ENCODE measurements around the gene C10orf105. TPM values are rescaled to one million over a fixed set of nuclear protein-coding genes. Genes with fewer than 3 reads are reported as not detected.
A peak's percentile ranks its signal among the peaks of the same experiment; 100 is the strongest.

C10orf105 gene
- total RNA-seq, 2 experiments from 2014 or later = 0.73 to 1.1 TPM

DNA sequence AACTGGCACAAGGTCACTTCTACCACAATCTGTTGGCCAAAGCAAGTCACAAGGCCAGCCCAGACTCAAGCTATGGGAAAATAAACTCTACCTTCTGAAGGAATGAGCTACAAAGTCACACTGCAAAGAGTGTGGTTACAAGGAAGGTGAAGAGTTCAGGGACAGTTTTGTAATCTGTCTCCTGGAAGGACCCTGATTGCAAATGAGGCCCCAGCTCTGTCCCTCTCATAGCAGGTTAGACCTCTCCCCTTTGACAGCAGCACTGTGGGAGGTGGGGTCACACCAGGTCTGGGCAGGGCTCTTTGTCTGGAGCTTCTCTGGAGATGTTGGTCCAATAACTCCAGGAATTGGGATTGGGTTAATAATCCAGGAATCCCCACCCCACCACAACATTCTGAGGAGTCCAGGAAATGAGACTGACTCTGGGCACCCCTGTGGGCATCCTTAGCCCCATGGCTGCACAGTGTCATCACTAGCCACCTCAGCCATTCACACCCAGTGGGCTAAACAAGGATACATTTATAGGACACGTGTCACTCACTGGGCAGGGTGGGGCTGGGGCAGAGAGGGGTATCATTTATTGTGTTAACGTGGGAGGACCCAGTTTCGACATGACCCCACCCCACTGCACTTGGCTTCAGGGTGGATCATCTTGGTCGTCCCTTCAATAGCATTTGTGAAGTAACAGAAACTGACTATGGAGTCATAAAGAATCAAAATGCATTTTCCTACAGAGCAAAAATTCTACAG lies 23.7 kb upstream of the C10orf105 start:
- ChIA-PET POLR2A (interaction anchor here (0.6 to 4.8 kb wide), 4 partner anchors 15 to 34 kb away, joined by 3 to 34 read pairs (median 8); partner anchors contain the start of gene VSIR), CTCF (interaction anchor here (0.9 to 4.8 kb wide), 8 partner anchors 9 to 33 kb away, joined by 3 to 34 read pairs (median 5); partner anchors contain the start of gene VSIR)
- peaks cover 100% of the 10 kb centered on the region for H3K4me1 Mint-ChIP-seq (ENCODE audit: low read depth)
- peak overlapping the region; percentile 88 for H3K27ac Mint-ChIP-seq
- H3K9me3 Mint-ChIP-seq (ENCODE audit: insufficient read depth) = no peaks in the 10 kb centered on the region
- no peaks in the 10 kb centered on the region for H3K27me3 Mint-ChIP-seq (ENCODE audit: low read depth)
- DNase-seq = no peak
- H3K4me3 Mint-ChIP-seq = peak overlapping the region; percentile 49
- no peak for ATAC-seq
- peaks cover 45% of the 10 kb centered on the region for H3K36me3 Mint-ChIP-seq (ENCODE audit: low read depth)

DNA sequence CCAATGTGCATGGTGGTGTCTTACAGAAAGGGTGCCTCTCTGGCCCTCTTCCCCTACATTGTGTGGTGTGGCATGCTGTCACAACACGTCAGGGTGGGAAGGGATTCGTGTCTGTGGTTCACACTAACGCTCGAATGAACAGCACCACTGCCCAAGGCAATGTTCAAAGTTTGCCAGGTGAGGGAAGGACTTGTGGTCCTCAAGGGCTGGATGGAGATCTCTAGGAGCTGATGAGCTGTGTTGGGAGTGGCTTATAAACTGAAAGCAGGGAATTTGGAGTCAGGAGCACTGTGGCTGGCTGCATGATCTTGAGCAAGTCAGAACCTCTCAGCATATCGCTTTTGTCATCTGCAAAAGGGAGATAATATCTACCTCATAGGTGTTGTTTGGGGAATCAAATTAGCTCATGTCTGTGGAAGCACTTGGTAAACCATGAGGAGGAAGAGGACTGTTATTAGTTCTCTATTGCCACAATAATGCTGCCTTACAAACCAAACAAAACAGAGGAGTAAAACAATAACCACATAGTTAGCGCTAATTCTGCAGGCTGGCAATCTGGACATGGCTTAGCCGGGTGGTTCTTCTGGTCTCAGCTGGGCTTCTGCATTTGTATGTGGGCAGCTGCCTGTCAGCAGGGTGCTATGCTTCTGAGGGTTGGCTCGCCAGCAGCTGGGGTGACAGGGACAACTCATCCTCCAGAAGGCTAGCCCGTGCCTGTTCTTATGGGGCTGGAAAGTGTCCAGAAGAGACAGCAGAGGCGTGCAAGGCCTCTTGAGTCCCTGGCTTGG lies 22.9 kb upstream of the C10orf105 start:
- DNase-seq (no peak), ATAC-seq (peak; percentile 32)
- peaks cover 42% of the 10 kb centered on the region for H3K36me3 Mint-ChIP-seq (ENCODE audit: low read depth)
- peak overlapping the region; percentile 88 for H3K27ac Mint-ChIP-seq
- CTCF ChIA-PET = interaction anchor here (0.7 to 4.8 kb wide), 9 partner anchors 10 to 34 kb away, joined by 3 to 34 read pairs (median 5); partner anchors contain the start of gene VSIR
- peaks cover 100% of the 10 kb centered on the region for H3K4me1 Mint-ChIP-seq (ENCODE audit: low read depth)
- H3K4me3 Mint-ChIP-seq = peak overlapping the region; percentile 49
- no peaks in the 10 kb centered on the region for H3K27me3 Mint-ChIP-seq (ENCODE audit: low read depth)
- no peaks in the 10 kb centered on the region for H3K9me3 Mint-ChIP-seq (ENCODE audit: insufficient read depth)
- POLR2A ChIA-PET = interaction anchor here (0.6 to 4.8 kb wide), 5 partner anchors 9 to 34 kb away, joined by 3 to 34 read pairs (median 4); partner anchors contain the start of gene VSIR

DNA sequence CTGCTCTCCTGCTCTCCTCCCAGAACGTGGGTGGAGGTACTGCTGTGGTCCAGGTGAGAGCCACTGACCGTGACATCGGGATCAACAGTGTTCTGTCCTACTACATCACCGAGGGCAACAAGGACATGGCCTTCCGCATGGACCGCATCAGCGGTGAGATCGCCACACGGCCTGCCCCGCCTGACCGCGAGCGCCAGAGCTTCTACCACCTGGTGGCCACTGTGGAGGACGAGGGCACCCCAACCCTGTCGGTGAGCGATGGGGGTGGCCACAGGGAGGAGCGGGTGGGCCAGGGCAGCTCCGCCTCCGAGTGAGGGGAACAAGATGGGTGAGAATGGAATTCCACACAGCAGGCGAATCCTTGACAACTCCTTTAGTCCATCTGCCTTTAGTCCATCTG lies 22.1 kb upstream of the C10orf105 start:
- Mint-ChIP-seq H3K27ac (peak overlapping the region; percentile 88), H3K36me3 (ENCODE audit: low read depth) (peaks cover 34% of the 10 kb centered on the region), H3K9me3 (ENCODE audit: insufficient read depth) (no peaks in the 10 kb centered on the region), H3K4me3 (peak overlapping the region; percentile 49), H3K27me3 (ENCODE audit: low read depth) (no peaks in the 10 kb centered on the region), H3K4me1 (ENCODE audit: low read depth) (peaks cover 100% of the 10 kb centered on the region)
- CTCF ChIA-PET = interaction anchor here (0.7 to 4.8 kb wide), 8 partner anchors 10 to 33 kb away, joined by 3 to 34 read pairs (median 4); partner anchors contain the start of gene VSIR
- DNase-seq (no peak), ATAC-seq (no peak)
- POLR2A ChIA-PET = interaction anchor here (1.0 to 4.8 kb wide), 5 partner anchors 9 to 31 kb away, joined by 4 to 34 read pairs (median 5); partner anchors contain the start of gene VSIR

DNA sequence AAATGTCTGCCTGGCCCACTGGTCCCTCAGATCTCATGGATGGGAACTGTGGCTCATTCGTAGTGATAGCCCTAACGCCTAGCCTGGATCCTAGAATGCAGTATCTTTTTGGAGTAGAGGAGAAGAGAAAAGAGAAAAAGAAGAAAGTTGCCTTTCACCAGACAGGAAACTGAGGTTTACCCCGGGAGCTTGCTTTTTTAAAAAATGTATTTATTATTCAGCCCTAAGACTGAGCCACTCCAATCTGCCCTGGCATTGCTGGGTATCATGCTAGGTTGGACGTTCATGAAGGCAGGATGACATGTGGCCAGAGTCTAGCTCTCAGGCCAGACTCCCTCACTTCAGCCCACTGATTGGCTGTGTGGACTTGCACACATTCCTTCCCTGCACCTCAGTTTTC lies 21.5 kb upstream of the C10orf105 start:
- Mint-ChIP-seq H3K27ac (peak overlapping the region; percentile 88), H3K4me1 (ENCODE audit: low read depth) (peaks cover 100% of the 10 kb centered on the region), H3K27me3 (ENCODE audit: low read depth) (no peaks in the 10 kb centered on the region), H3K9me3 (ENCODE audit: insufficient read depth) (no peaks in the 10 kb centered on the region), H3K36me3 (ENCODE audit: low read depth) (peaks cover 34% of the 10 kb centered on the region), H3K4me3 (peak overlapping the region; percentile 49)
- ChIA-PET CTCF (interaction anchor here (1.0 to 4.8 kb wide), 5 partner anchors 15 to 34 kb away, joined by 3 to 34 read pairs (median 17); partner anchors contain the start of gene VSIR), POLR2A (interaction anchor here (0.7 to 4.8 kb wide), 5 partner anchors 11 to 32 kb away, joined by 4 to 34 read pairs (median 5); partner anchors contain the start of gene VSIR)
- ATAC-seq (no peak), DNase-seq (no peak)

DNA sequence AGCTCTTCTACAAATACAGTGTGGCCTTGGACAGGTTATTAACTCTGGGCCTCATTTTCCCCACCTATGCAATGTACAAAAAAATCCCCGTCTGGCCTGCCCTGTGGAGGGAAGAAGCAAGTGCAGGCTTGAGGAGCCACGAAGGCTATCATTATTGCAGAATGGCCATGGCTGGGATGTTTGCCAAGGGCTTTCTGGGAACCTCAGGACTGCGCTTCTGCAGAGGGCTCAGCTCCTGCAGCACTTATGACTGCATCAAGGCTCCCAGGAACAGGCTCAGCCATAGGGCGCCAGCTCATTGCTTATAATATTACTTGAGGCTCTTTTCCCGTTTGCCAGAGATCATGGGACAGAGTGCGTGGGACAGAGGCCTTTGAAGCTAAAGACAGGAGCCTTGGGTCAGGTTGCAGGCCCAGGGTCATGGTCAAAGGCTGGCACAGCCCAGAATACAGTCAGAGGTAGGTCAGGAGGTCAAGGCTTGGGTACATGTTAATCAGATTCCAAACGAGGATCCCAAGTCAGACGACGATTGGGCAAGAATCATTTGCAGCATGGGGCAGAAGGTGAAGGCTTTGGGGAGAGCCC lies 20.6 kb upstream of the C10orf105 start:
- Mint-ChIP-seq H3K4me3 (no peak overlapping the region), H3K27ac (peak overlapping the region; percentile 93), H3K27me3 (ENCODE audit: low read depth) (no peaks in the 10 kb centered on the region), H3K36me3 (ENCODE audit: low read depth) (peaks cover 28% of the 10 kb centered on the region), H3K9me3 (ENCODE audit: insufficient read depth) (no peaks in the 10 kb centered on the region), H3K4me1 (ENCODE audit: low read depth) (peaks cover 100% of the 10 kb centered on the region)
- ChIA-PET POLR2A (interaction anchor here (1.1 to 4.8 kb wide), 3 partner anchors 11 to 33 kb away, joined by 3 to 34 read pairs (median 12); partner anchors contain the start of gene VSIR), CTCF (interaction anchor here (1.8 to 6.4 kb wide), 3 partner anchors 7 to 34 kb away, joined by 6 to 56 read pairs (median 17); no protein-coding TSS in a partner anchor)
- no peak for ATAC-seq
- DNase-seq = no peak

DNA sequence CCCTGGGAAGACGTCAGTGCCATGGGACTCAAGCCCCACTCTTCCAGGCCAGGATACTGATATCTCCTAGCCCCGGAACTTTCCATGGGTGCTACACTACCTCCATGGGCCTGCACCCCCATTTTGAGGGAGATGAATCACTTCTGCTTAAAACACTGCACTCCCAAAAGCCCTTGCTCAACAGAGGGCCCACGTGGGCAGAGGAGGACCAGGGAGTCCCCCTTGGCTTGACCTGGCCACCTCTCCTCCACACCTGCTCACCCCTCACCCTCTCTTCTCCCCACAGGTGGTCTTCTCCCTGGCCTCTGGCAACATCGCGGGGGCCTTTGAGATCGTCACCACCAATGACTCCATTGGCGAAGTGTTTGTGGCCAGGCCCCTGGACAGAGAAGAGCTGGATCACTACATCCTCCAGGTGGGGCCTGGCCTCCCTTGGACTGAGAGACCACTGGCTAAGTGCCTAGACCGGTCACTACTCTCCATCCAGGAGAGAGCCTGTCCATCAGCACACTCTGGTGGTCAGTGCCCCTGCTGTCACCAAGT lies 19.9 kb upstream of the C10orf105 start:
- peaks cover 100% of the 10 kb centered on the region for H3K4me1 Mint-ChIP-seq (ENCODE audit: low read depth)
- H3K9me3 Mint-ChIP-seq (ENCODE audit: insufficient read depth) = no peaks in the 10 kb centered on the region
- peak overlapping the region; percentile 93 for H3K27ac Mint-ChIP-seq
- ATAC-seq = no peak
- peaks cover 22% of the 10 kb centered on the region for H3K36me3 Mint-ChIP-seq (ENCODE audit: low read depth)
- H3K27me3 Mint-ChIP-seq (ENCODE audit: low read depth) = no peaks in the 10 kb centered on the region
- H3K4me3 Mint-ChIP-seq = no peak overlapping the region
- ChIA-PET POLR2A (interaction anchor here (1.1 to 4.8 kb wide), 4 partner anchors 11 to 34 kb away, joined by 3 to 34 read pairs (median 8); partner anchors contain the start of gene VSIR), CTCF (interaction anchor here (1.8 to 6.4 kb wide), 2 partner anchors 8 to 33 kb away, joined by 6 to 56 read pairs; no protein-coding TSS in a partner anchor)
- DNase-seq = no peak

DNA sequence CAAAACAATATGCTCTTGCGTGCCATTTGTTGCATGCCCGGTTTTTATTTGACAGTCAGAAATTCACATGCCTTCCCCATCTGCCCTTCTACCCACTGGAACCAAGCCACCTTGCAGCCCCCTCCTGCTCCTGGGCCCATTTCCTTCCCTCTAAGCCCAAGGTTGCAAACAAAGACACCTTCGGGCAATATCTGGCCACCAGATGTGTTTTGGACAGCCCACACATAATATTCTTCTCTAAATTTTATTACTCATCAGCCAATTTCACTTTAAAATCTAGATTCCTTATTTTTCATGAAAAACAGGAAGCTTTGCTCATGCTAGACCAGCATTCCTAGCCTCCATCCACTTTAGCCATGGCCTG lies 18.2 kb upstream of the C10orf105 start:
- CTCF ChIA-PET = interaction anchor here (0.7 to 6.4 kb wide), 9 partner anchors 9 to 74 kb away, joined by 3 to 56 read pairs (median 5); no protein-coding TSS in a partner anchor
- ATAC-seq (no peak), DNase-seq (no peak)
- no peak overlapping the region for H3K4me3 Mint-ChIP-seq
- H3K36me3 Mint-ChIP-seq (ENCODE audit: low read depth) = peaks cover 14% of the 10 kb centered on the region
- H3K27ac Mint-ChIP-seq = peak overlapping the region; percentile 93
- H3K27me3 Mint-ChIP-seq (ENCODE audit: low read depth) = no peaks in the 10 kb centered on the region
- POLR2A ChIA-PET = interaction anchor here (0.5 to 4.3 kb wide), 7 partner anchors 9 to 36 kb away, joined by 3 to 45 read pairs (median 4); partner anchors contain the start of gene VSIR
- H3K4me1 Mint-ChIP-seq (ENCODE audit: low read depth) = peaks cover 100% of the 10 kb centered on the region
- no peaks in the 10 kb centered on the region for H3K9me3 Mint-ChIP-seq (ENCODE audit: insufficient read depth)

DNA sequence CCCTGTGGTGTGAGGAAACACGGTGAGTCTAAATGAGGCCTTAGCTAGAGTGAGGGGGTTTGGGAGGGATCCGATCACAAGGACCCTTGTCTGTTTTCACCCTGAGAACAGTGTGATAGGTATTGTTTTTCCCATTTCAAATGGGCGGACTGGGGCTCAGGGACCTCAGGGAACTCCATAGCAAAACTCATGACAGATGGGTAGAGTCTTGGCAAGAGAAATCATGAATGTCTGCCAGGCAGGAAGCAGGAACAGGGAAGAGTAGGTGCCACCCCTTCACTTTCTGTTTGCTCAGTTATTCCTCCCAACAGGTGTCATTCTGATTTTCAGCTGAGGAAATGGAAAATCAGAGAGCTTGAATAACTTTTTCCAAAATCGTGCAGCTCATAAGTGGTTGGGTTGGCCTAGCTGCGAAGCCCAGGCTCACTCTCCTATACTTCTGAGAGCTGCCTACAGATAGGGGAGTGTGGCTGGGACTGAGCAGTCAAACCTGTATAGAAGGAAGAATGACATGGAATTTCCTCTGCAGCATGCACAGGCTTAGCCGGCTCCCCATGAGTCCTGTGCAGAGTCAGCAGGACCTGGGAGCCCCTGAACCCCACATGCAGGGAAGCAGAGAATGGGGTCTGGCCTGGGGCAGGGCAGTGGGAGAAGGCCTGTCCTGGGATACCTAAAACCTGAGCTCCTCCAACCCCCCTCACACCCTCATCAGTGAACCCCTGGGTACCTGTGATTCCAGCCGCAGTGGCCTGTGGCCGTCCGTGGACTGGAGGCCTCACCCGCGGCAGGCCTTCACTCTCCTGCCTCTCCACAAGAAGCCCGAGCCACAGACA lies 17.6 kb upstream of the C10orf105 start:
- Mint-ChIP-seq H3K36me3 (ENCODE audit: low read depth) (peaks cover 10% of the 10 kb centered on the region), H3K27ac (peak overlapping the region; percentile 93), H3K27me3 (ENCODE audit: low read depth) (no peaks in the 10 kb centered on the region), H3K9me3 (ENCODE audit: insufficient read depth) (no peaks in the 10 kb centered on the region), H3K4me1 (ENCODE audit: low read depth) (peaks cover 100% of the 10 kb centered on the region), H3K4me3 (peak overlapping the region; percentile 61)
- ATAC-seq (peak; percentile 31), DNase-seq (no peak)
- CTCF ChIA-PET = interaction anchor here (0.6 to 6.4 kb wide), 11 partner anchors 10 to 161 kb away, joined by 3 to 56 read pairs (median 5); no protein-coding TSS in a partner anchor
- POLR2A ChIA-PET = interaction anchor here (0.5 to 4.3 kb wide), 10 partner anchors 8 to 36 kb away, joined by 3 to 45 read pairs (median 4); partner anchors contain the start of gene VSIR

DNA sequence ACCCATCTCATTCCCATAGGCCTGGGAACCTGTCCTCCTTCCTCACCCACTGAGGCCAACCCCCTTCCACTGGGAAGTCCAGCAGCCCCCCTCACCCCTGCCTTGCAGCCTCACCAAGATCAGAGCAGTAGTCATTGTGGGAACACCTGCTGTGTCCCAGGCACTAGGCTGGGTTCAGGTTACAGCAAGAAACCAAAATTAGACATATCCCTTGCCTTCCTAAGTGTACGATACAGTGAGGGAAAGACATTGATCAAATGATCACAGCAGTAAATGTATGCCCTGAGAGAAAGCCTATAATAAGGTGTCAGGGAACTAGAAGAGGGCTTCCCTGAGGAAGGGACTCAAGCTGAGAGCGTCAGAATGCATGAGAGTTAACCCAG lies 17.0 kb upstream of the C10orf105 start:
- Mint-ChIP-seq H3K27me3 (ENCODE audit: low read depth) (no peaks in the 10 kb centered on the region), H3K4me3 (peak overlapping the region; percentile 61), H3K36me3 (ENCODE audit: low read depth) (peaks cover 8% of the 10 kb centered on the region), H3K9me3 (ENCODE audit: insufficient read depth) (no peaks in the 10 kb centered on the region), H3K4me1 (ENCODE audit: low read depth) (peaks cover 100% of the 10 kb centered on the region), H3K27ac (peak overlapping the region; percentile 93)
- ChIA-PET CTCF (interaction anchor here (0.6 to 6.4 kb wide), 11 partner anchors 11 to 161 kb away, joined by 3 to 56 read pairs (median 5); partner anchors contain the start of gene VSIR), POLR2A (interaction anchor here (0.6 to 4.3 kb wide), 10 partner anchors 8 to 37 kb away, joined by 3 to 45 read pairs (median 4); partner anchors contain the start of gene VSIR)
- DNase-seq (no peak), ATAC-seq (peak; percentile 14)
